RKO (cell line): ENCODE data around the gene TENM3.

ENCODE experiments used
- DNase-seq: peaks from one replicate; pipeline ENCODE4 v3.0.0-alpha.2; 2016; ENCODE audit warnings: low spot score

The TENM3 gene

GRCh38 chr4:182688081-182688480 is 444.9 kb downstream of the TENM3 start:
- no peak for DNase-seq

- DNase-seq, result no peak
Measured at GRCh38 chr4:182694551-182694950, 451.3 kb downstream of the TENM3 start.

DNA sequence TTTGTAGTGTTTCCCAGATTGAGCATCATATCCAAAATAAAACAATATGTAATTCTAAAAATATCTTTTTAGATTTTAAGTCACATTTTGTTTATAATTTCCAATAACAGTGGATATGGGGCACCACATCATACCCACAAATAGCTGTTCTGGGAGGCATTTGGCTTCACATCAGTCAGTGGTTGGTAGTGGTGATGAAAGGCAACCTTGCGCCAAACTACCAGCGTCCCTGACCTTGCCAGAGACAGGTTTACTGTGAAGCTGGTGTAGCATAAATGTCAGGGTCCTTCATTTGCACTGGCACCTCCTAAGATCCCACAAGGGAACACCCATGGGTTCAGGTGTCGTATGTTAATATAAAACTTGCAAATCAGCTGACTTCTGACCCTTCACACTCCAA is 451.8 kb downstream of the TENM3 start:
- DNase-seq, result no peak

- DNase-seq, result peak; percentile 8
Measured at GRCh38 chr4:182695842-182696241, 452.6 kb downstream of the TENM3 start.

GRCh38 chr4:182697094-182697493 is 453.9 kb downstream of the TENM3 start:
- no peak for DNase-seq

DNA sequence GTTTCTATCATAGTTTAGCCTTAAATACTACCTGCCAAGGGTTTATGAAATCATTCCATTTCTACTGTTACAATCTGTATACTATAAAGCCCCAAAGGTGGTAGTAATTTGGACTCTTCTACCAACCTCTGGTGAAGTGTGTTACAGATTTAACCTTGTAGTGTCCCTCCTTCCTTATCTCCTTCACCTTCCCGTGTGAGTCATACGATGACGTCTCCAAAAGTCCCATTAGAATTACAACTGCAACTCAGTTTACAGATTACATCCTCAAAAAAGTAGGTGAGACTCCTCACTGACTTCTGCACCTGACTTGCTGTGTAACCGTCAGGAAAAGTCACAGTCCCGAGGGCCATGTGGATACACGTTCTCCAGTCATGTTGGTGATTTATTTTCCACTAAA is 455.0 kb downstream of the TENM3 start:
- DNase-seq, result no peak

GRCh38 chr4:182699201-182699600 is 456.0 kb downstream of the TENM3 start:
- DNase-seq, result no peak

DNA sequence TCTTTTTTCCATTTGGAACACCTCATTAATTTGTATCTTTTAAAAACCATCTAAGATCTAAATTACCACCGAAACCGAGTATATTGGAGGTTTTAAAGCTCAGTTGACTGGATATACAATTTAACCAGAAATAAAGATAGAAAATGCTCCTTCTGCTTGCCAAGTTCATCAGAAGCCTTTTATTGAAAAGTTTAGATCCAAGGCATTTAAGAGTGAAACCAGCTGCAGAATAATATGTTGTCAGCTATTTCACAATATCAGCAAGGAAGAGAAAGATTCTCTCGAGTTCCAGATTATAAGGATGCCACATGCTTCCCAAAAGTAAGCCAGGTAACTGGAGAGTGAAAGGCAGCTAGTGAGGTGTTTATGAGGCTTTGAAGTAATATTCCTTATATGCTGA is 456.6 kb downstream of the TENM3 start:
- no peak for DNase-seq

GRCh38 chr4:182700362-182701160 is 457.4 kb downstream of the TENM3 start:
- DNase-seq, result no peak

- no peak for DNase-seq
Measured at GRCh38 chr4:182704077-182704476, 460.9 kb downstream of the TENM3 start.

DNA sequence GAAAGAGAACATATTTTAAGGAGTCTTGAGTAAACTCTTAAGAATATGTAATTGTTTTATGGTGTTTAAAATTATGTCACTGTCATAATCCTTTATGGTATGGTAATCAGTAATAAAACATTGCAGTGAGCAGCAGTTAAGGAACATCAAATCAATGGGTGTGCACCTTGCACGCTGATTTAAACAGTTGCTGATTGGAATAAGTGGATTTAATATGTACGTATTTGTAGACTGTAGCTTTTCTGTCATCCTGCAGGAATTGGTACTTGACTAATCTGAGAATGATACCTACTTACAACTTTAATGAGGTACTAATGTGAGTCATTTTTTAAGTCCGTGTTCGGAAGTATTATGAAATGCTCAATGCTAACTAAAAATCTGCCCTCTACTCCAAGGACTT is 461.7 kb downstream of the TENM3 start:
- DNase-seq, result no peak

GRCh38 chr4:182705389-182705788 is 462.2 kb downstream of the TENM3 start:
- DNase-seq, result no peak

GRCh38 chr4:182711211-182711610 is 468.0 kb downstream of the TENM3 start:
- no peak for DNase-seq

DNA sequence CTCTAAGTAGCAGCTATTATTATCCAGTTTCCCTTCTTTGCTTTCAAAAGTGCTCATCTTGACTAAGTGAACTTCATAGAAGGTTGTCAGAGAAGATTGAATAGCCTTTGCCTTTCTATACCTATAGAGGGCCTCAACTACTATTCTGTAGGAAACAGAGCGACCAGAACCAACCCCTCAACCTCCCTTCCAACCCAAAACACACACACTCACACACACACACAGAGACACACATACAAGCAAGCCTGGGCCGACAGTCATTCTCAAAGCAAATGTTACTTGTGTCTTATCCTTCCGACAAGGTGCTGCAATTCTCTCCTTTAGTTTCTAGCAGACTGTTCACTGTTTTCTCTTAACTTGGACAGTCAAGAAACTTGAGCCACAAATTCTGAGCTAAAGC is 472.3 kb downstream of the TENM3 start:
- no peak for DNase-seq

GRCh38 chr4:182716192-182716591 is 473.0 kb downstream of the TENM3 start:
- no peak for DNase-seq

DNA sequence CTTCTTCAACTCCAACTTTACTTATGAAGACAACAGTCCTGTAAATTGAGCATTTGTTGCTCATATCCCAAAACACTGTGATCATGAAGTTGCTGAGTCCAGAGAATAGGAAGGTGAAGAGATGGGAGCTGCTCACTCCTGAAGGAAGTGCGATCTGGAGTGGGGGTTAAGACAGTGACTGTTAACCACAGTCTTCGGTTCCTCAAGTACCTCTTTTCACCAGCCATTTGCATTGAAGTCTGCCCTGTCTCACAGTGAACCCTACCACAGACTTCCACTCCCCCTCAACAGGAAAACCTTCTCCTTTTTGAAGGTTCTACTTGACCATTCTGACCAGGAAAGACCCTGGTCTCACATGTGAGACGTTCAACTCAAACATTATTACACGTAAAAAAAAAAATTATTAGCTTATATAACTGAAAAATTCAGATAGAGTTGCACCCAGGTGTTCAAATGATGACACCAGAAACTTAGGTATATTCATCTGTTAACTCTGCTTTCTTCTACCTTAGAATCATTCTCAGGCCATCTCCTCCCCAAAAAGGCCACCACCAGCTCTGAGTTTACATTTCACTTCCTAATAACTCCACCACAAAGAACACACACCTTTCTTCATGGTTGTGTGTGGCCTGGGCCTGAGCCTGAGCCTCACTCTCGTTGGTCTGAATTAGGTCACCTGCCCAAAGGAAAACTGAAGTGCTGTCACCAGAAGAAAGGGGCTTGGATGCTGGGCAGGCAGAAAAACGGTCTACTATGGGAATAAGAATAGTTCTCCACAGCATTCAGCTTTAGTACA is 474.8 kb downstream of the TENM3 start:
- DNase-seq, result no peak

DNA sequence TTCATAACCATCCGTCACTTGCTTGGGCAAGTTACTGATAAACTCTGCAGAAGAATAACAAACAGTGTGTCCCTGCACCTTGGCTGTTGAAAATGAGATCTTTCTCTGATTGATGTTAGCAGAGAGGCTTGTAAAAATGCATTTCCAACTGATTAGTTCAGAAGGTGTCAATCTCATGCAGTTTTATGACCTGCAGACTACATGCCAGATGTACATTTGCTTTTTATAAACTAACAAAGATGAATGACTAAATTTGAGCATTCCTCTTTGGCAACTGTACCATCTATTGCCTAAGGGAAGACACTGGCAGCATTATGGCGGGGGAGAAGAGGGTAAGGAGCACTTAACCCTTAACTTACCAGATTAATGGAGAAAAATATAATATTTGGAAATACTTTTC is 481.2 kb downstream of the TENM3 start:
- no peak for DNase-seq

GRCh38 chr4:182729516-182729915 is 486.3 kb downstream of the TENM3 start:
- no peak for DNase-seq

DNA sequence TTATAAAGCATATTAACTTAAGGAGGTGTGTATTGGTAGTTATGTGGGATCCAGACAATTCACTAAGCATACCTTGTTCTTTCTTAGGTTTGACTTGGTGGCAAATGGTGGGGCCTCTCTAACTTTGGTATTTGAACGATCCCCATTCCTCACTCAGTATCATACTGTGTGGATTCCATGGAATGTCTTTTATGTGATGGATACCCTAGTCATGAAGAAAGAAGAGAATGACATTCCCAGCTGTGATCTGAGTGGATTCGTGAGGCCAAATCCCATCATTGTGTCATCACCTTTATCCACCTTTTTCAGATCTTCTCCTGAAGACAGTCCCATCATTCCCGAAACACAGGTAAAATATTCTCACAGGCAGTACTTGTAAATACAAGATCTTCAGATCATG is 487.6 kb downstream of the TENM3 start:
- DNase-seq, result no peak

- no peak for DNase-seq
Measured at GRCh38 chr4:182736207-182736606, 493.0 kb downstream of the TENM3 start.

DNA sequence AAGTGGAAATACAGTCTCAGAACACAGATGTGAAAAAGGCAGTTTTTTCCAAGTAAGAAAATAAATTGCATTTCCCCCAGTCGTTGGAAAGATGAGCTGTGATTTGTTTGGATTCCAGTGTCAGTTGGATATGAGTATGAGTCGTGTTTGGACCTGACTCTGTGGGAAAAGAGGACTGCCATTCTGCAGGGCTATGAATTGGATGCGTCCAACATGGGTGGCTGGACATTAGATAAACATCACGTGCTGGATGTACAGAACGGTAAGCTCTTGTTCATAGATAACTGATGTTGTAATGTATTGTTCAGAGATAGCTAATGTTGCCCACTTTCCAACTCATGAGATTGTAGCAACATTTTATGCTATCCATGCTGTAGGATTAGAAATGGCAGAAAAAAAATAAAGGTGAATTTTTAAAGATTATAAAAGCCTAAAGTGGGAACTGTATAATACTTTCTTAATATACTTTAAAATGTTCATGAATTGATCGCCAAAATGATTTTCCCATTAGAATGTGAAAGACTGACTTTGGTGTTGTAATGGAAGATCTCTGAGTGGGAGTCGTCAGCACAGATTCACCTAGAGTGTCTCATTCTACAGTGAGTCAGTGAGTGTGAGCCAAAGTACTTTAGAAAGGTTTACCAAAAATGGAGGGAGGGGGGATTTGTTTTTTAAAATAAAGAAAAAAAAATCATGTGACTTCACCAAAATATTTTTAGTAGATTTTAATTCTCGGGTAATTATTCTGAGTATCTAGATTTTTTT is 495.3 kb downstream of the TENM3 start:
- no peak for DNase-seq

DNA sequence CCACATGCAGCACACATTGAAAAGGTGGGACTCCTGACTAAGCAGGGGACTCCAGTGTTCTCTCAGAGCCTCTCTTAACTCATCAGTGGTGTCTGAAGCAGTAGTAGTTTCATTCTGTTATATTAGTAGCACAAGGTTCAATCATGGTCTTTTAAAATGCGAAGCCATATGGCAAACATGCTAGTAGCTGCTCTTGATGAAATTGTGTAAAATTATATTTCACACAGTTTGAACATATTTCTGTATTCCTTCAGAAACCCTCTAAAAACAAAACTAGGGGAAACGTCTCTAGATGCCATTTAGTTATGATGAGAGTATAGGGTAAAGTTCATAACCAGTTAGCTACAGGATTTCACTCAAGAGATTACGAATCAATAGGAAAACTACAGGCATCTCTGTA is 497.1 kb downstream of the TENM3 start:
- DNase-seq, result no peak

DNA sequence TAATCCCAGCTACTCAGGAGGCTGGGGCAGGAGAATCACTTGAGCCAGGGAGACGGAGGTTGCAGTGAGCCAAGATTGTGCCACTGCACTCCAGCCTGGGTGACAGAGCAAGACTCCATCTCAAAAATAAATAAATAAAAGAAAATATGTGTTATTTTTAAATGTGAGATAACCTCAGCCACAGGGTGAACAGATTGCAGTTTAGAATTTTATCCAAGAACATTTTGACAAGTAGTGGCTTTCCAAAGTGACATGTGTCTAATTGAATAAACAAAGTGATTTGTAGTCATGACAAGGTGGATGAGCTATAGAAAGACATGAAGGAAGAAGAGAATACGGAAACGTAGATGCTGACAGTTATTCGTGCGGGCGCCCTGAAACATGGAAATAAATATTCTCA is 497.9 kb downstream of the TENM3 start:
- no peak for DNase-seq
